GM18867 (cell line): ENCODE data around the gene CYSLTR2.
"Not testable (repeated sequence)": the region's sequence is repeated elsewhere in the genome, so short reads cannot be mapped to it uniquely, and the experiment has no call there.

Experiments
- ATAC-seq: cut with Tn5 transposase; IDR thresholded peaks from one replicate; pipeline ENCODE4 v1.9.1; 2021; ENCODE audit warnings: mild to moderate bottlenecking, moderate library complexity; ENCODE audit not compliant: unreplicated experiment

The CYSLTR2 gene

GRCh38 chr13:48644141-48644540 is 9.6 kb upstream of the CYSLTR2 start:
- ATAC-seq, result no peak

- no peak for ATAC-seq
These were observed 8.8 kb upstream of the CYSLTR2 start for GRCh38 chr13:48644951-48645350.

- no peak for ATAC-seq
These were observed 7.9 kb upstream of the CYSLTR2 start for GRCh38 chr13:48645845-48646244.

GRCh38 chr13:48646791-48647190 is 6.9 kb upstream of the CYSLTR2 start:
- ATAC-seq, result no peak

GRCh38 chr13:48647625-48648024 is 6.1 kb upstream of the CYSLTR2 start:
- no peak for ATAC-seq

GRCh38 chr13:48648446-48648845 is 5.3 kb upstream of the CYSLTR2 start:
- no peak for ATAC-seq

GRCh38 chr13:48652851-48653471 is 768 bp upstream of the CYSLTR2 start:
- ATAC-seq, result no peak

GRCh38 chr13:48654511-48654910 is 782 bp downstream of the CYSLTR2 start:
- no peak for ATAC-seq

- no peak for ATAC-seq
These were observed 1.6 kb downstream of the CYSLTR2 start for GRCh38 chr13:48655291-48655690.

GRCh38 chr13:48656608-48657007 is 2.9 kb downstream of the CYSLTR2 start:
- ATAC-seq, result no peak

GRCh38 chr13:48660361-48661076 is 6.8 kb downstream of the CYSLTR2 start:
- ATAC-seq, result no peak

- ATAC-seq, result no peak
These were observed 7.4 kb downstream of the CYSLTR2 start for GRCh38 chr13:48661107-48661506.

- ATAC-seq, result no peak
These were observed 8.5 kb downstream of the CYSLTR2 start for GRCh38 chr13:48662226-48662625.

- ATAC-seq, result no peak
These were observed 13.4 kb downstream of the CYSLTR2 start for GRCh38 chr13:48667136-48667535.

GRCh38 chr13:48671421-48671820 is 17.7 kb downstream of the CYSLTR2 start:
- ATAC-seq, result not testable (repeated sequence)

GRCh38 chr13:48675247-48675646 is 21.5 kb downstream of the CYSLTR2 start:
- ATAC-seq, result no peak

GRCh38 chr13:48678316-48678715 is 24.6 kb downstream of the CYSLTR2 start:
- no peak for ATAC-seq

GRCh38 chr13:48679941-48680680 is 26.4 kb downstream of the CYSLTR2 start:
- ATAC-seq, result no peak

- no peak for ATAC-seq
These were observed 27.1 kb downstream of the CYSLTR2 start for GRCh38 chr13:48680756-48681392.

GRCh38 chr13:48681905-48682304 is 28.2 kb downstream of the CYSLTR2 start:
- no peak for ATAC-seq

GRCh38 chr13:48682436-48682835 is 28.7 kb downstream of the CYSLTR2 start:
- no peak for ATAC-seq
